ENCODE data around the gene HYAL4. TPM values are rescaled to one million over a fixed set of nuclear protein-coding genes. Genes with fewer than 3 reads are reported as not detected.

The HYAL4 gene
- total and polyA plus RNA-seq, 2 donors (not counting 3 experiments of a cell fraction or from before 2014, with no cell fraction given) = not detected

GRCh38 chr7:123846217-123846891 is 1.4 kb downstream of the HYAL4 start:
- peaks cover 2% of the 10 kb centered on the region for H3K9me1 ChIP-seq (replicated peaks; ENCODE audit: control insufficient read depth, extremely low read depth, insufficient read depth, low read length)
- no peak for TF ChIP-seq GATA2 (IDR thresholded peaks at IDR 0.05; ENCODE audit: insufficient read depth, insufficient read length, low read depth, low read length)
- no peak for TF ChIP-seq FOS (IDR thresholded peaks at IDR 0.05; ENCODE audit: borderline replicate concordance, insufficient read depth, low read length)
- no peak for TF ChIP-seq EZH2 (IDR thresholded peaks at IDR 0.05; ENCODE audit: borderline replicate concordance, low read depth, low read length, severe bottlenecking)
- no peak for TF ChIP-seq JUN (IDR thresholded peaks at IDR 0.05; ENCODE audit: borderline replicate concordance, insufficient read depth, insufficient read length, low read depth)
- TF ChIP-seq MYC (IDR thresholded peaks at IDR 0.05; ENCODE audit: low read depth, low read length) = no peak
- TF ChIP-seq POLR2A (IDR thresholded peaks at IDR 0.05; ENCODE audit: low read depth, low read length) = no peak
- TF ChIP-seq MAX (IDR thresholded peaks at IDR 0.05; ENCODE audit: insufficient read depth, insufficient read length) = no peak
- TF ChIP-seq CTCF (IDR thresholded peaks at IDR 0.05; ENCODE audit: extremely low read depth in 1 of 2, insufficient read depth in 1 of 2, low read depth in 1 of 2, low read length in 2 of 2) = no peak
- no peak for TF ChIP-seq POLR2AphosphoS5 (IDR thresholded peaks at IDR 0.05; ENCODE audit: insufficient read depth, low read depth, low read length)
- intact Hi-C loops (cut with micrococcal nuclease) = loop anchor here (5.0 kb wide), 1 partner anchor 34 kb away; no protein-coding TSS in a partner anchor
- no peaks in the 10 kb centered on the region for H3K36me3 ChIP-seq (ENCODE audit: control insufficient read depth in 2 of 2, extremely low read depth in 1 of 2, insufficient read depth in 2 of 2, low read length in 2 of 2)
- H3K79me2 ChIP-seq (ENCODE audit: control insufficient read depth, insufficient read depth, low read length) = no peaks in the 10 kb centered on the region
- DNase-seq (ENCODE audit: low read depth, low spot score) (peak; percentile 40), FAIRE-seq (no peak)
- H3K4me3 ChIP-seq (replicated peaks in 1 of 3; ENCODE audit: insufficient read depth in 1 of 3, low read depth in 1 of 3, low read length in 3 of 3) = no peak overlapping the region
- no peaks in the 10 kb centered on the region for H3K27me3 ChIP-seq (ENCODE audit: control insufficient read depth in 2 of 2, insufficient read depth in 2 of 2, low read length in 2 of 2)
- H3K27ac ChIP-seq (ENCODE audit: insufficient read depth, low read depth, low read length) = no peak overlapping the region
- no peaks in the 10 kb centered on the region for H3K9me3 ChIP-seq (replicated peaks; ENCODE audit: control insufficient read depth, insufficient read depth, low read length)
- ChIA-PET CTCF (interaction anchor here (0.6 to 3.2 kb wide), 6 partner anchors 10 to 164 kb away, joined by 3 to 14 read pairs (median 4); no protein-coding TSS in a partner anchor), POLR2A (no interaction called here)
- H3K4me2 ChIP-seq (ENCODE audit: insufficient read depth, low read length) = no peak overlapping the region
- no peaks in the 10 kb centered on the region for H4K20me1 ChIP-seq (replicated peaks; ENCODE audit: control insufficient read depth, extremely low read depth, insufficient read depth, low read length)
- H2AFZ ChIP-seq (ENCODE audit: low read depth, low read length) = no peak overlapping the region
- dilution Hi-C loops (cut with MboI; ENCODE audit: extremely low pct_ligation_motif_present, low sequenced_read_pairs) = no loop called here
- no peaks in the 10 kb centered on the region for H3K4me1 ChIP-seq (ENCODE audit: control insufficient read depth, extremely low read depth, insufficient read depth, low read length)
- H3K9ac ChIP-seq (replicated peaks; ENCODE audit: extremely low read depth, insufficient read depth, low read length) = no peak overlapping the region
- no TSS peak for BruUV-seq (replicated peaks)

All from endothelial cell of umbilical vein (primary cell).